Measurements from ENCODE around the gene CSPG4.

The CSPG4 gene

GRCh38 chr15:75732809-75733451 lies 20.3 kb upstream of the CSPG4 start:
- WGBS, 2 donors (ENCODE audit: extremely low coverage in 2 of 2, insufficient read length in 2 of 2, insufficient replicate concordance in 1 of 2), result no CpG with 5 or more reads among the region's 12 CpGs
- H3K23ac ChIP-seq (ENCODE audit: low read depth, low read length, poor library complexity), result no peak overlapping the region
- peak; percentile 67 for DNase-seq (ENCODE audit: low spot score)

GRCh38 chr15:75732177-75732808 lies 19.6 kb upstream of the CSPG4 start:
- H3K4me2 ChIP-seq (ENCODE audit: insufficient read depth, low read length, poor library complexity, severe bottlenecking), result no peak overlapping the region
- H3K18ac ChIP-seq (ENCODE audit: low read length), result peak overlapping the region; percentile 38
- H3K23ac ChIP-seq (ENCODE audit: low read depth, low read length, poor library complexity), result no peak overlapping the region
- H3K14ac ChIP-seq (ENCODE audit: low read length), result no peak overlapping the region
- no peak overlapping the region for H2BK120ac ChIP-seq (ENCODE audit: low read depth, low read length)
- no peak overlapping the region for H2BK5ac ChIP-seq (ENCODE audit: low read length)
- no peaks in the 10 kb centered on the region for H3K36me3 ChIP-seq (replicated peaks in 1 of 2; ENCODE audit: control insufficient read depth in 2 of 2, insufficient read depth in 2 of 2, low read length in 2 of 2)
- peaks cover 0 to 7% (median 2%) of the 10 kb centered on the region in 3 experiments for H3K27me3 ChIP-seq (ENCODE audit: control insufficient read depth in 3 of 3, insufficient read depth in 3 of 3, low read depth in 1 of 3, low read length in 3 of 3)
- H4K91ac ChIP-seq (ENCODE audit: low read depth, low read length, poor library complexity), result no peak overlapping the region
- H3K4me3 ChIP-seq (ENCODE audit: low read length in 2 of 2), result no peak overlapping the region
- H3K4ac ChIP-seq (ENCODE audit: low read length), result no peak overlapping the region
- peaks cover 3 to 6% of the 10 kb centered on the region in 2 donors for H3K4me1 ChIP-seq (ENCODE audit: control insufficient read depth in 2 of 2, insufficient read depth in 1 of 2, low read depth in 1 of 2, low read length in 2 of 2)
- no peak overlapping the region for H2BK15ac ChIP-seq (ENCODE audit: low read length)
- peaks cover 3% of the 10 kb centered on the region for H3K79me1 ChIP-seq (ENCODE audit: low read depth, low read length)
- H4K8ac ChIP-seq (ENCODE audit: low read depth, low read length), result no peak overlapping the region
- WGBS, 2 donors (ENCODE audit: extremely low coverage in 2 of 2, insufficient read length in 2 of 2, insufficient replicate concordance in 1 of 2), result no CpG with 5 or more reads among the region's 16 CpGs
- no peak for DNase-seq (ENCODE audit: low spot score)
- H3K9me3 ChIP-seq (replicated peaks in 1 of 2; ENCODE audit: control insufficient read depth in 2 of 2, insufficient read depth in 1 of 2, low read depth in 1 of 2, low read length in 2 of 2), result no peaks in the 10 kb centered on the region
- peak overlapping the region; percentile 83 for H2AK5ac ChIP-seq (ENCODE audit: low read depth, low read length)
- no peak overlapping the region for H3K27ac ChIP-seq (replicated peaks; ENCODE audit: low read length)
- H3K9ac ChIP-seq (ENCODE audit: low read depth, low read length, poor library complexity), result peak overlapping the region; percentile 21
- no peak overlapping the region for H2BK12ac ChIP-seq (ENCODE audit: low read length)
- H2AFZ ChIP-seq (ENCODE audit: low read length), result peak overlapping the region; percentile 83

More at GRCh38 chr15:75732809-75733451, 20.3 kb upstream of the CSPG4 start:
- no peaks in the 10 kb centered on the region for H3K36me3 ChIP-seq (replicated peaks in 1 of 2; ENCODE audit: control insufficient read depth in 2 of 2, insufficient read depth in 2 of 2, low read length in 2 of 2)
- H4K8ac ChIP-seq (ENCODE audit: low read depth, low read length), result no peak overlapping the region
- H2AFZ ChIP-seq (ENCODE audit: low read length), result peak overlapping the region; percentile 83
- no peak overlapping the region for H3K14ac ChIP-seq (ENCODE audit: low read length)
- H3K27ac ChIP-seq (replicated peaks; ENCODE audit: low read length), result no peak overlapping the region
- no peak overlapping the region for H3K4me3 ChIP-seq (ENCODE audit: low read length in 2 of 2)
- no peak overlapping the region for H2AK5ac ChIP-seq (ENCODE audit: low read depth, low read length)
- no peak overlapping the region for H2BK5ac ChIP-seq (ENCODE audit: low read length)
- peaks cover 3 to 6% of the 10 kb centered on the region in 2 donors for H3K4me1 ChIP-seq (ENCODE audit: control insufficient read depth in 2 of 2, insufficient read depth in 1 of 2, low read depth in 1 of 2, low read length in 2 of 2)
- no peak overlapping the region for H3K4ac ChIP-seq (ENCODE audit: low read length)
- H3K27me3 ChIP-seq (ENCODE audit: control insufficient read depth in 3 of 3, insufficient read depth in 3 of 3, low read depth in 1 of 3, low read length in 3 of 3), result peaks cover 0 to 12% (median 3%) of the 10 kb centered on the region in 3 experiments
- H2BK15ac ChIP-seq (ENCODE audit: low read length), result no peak overlapping the region
- H2BK120ac ChIP-seq (ENCODE audit: low read depth, low read length), result no peak overlapping the region
- H4K91ac ChIP-seq (ENCODE audit: low read depth, low read length, poor library complexity), result no peak overlapping the region
- H3K79me1 ChIP-seq (ENCODE audit: low read depth, low read length), result peaks cover 3% of the 10 kb centered on the region
- H3K4me2 ChIP-seq (ENCODE audit: insufficient read depth, low read length, poor library complexity, severe bottlenecking), result no peak overlapping the region
- H3K9me3 ChIP-seq (replicated peaks in 1 of 2; ENCODE audit: control insufficient read depth in 2 of 2, insufficient read depth in 1 of 2, low read depth in 1 of 2, low read length in 2 of 2), result no peaks in the 10 kb centered on the region
- no peak overlapping the region for H2BK12ac ChIP-seq (ENCODE audit: low read length)
- H3K9ac ChIP-seq (ENCODE audit: low read depth, low read length, poor library complexity), result no peak overlapping the region
- H3K18ac ChIP-seq (ENCODE audit: low read length), result no peak overlapping the region

GRCh38 chr15:75731248-75732151 lies 18.9 kb upstream of the CSPG4 start:
- Histone ChIP-seq H3K27me3 (ENCODE audit: control insufficient read depth in 3 of 3, insufficient read depth in 3 of 3, low read depth in 1 of 3, low read length in 3 of 3) (peaks cover 0 to 3% (median 2%) of the 10 kb centered on the region in 3 experiments), H4K91ac (ENCODE audit: low read depth, low read length, poor library complexity) (no peak overlapping the region), H3K4me2 (ENCODE audit: insufficient read depth, low read length, poor library complexity, severe bottlenecking) (no peak overlapping the region), H2BK120ac (ENCODE audit: low read depth, low read length) (no peak overlapping the region), H3K18ac (ENCODE audit: low read length) (no peak overlapping the region), H3K4me1 (ENCODE audit: control insufficient read depth in 2 of 2, insufficient read depth in 1 of 2, low read depth in 1 of 2, low read length in 2 of 2) (peaks cover 3 to 6% of the 10 kb centered on the region in 2 donors), H2AK5ac (ENCODE audit: low read depth, low read length) (no peak overlapping the region), H3K23ac (ENCODE audit: low read depth, low read length, poor library complexity) (no peak overlapping the region), H3K4me3 (ENCODE audit: low read length in 2 of 2) (no peak overlapping the region), H2BK5ac (ENCODE audit: low read length) (no peak overlapping the region), H3K14ac (ENCODE audit: low read length) (no peak overlapping the region), H3K9ac (ENCODE audit: low read depth, low read length, poor library complexity) (no peak overlapping the region), H3K36me3 (replicated peaks in 1 of 2; ENCODE audit: control insufficient read depth in 2 of 2, insufficient read depth in 2 of 2, low read length in 2 of 2) (no peaks in the 10 kb centered on the region), H4K8ac (ENCODE audit: low read depth, low read length) (no peak overlapping the region), H2BK15ac (ENCODE audit: low read length) (peak overlapping the region; percentile 81), H2AFZ (ENCODE audit: low read length) (peak overlapping the region; percentile 68), H2BK12ac (ENCODE audit: low read length) (no peak overlapping the region), H3K27ac (replicated peaks; ENCODE audit: low read length) (no peak overlapping the region), H3K79me1 (ENCODE audit: low read depth, low read length) (peaks cover 3% of the 10 kb centered on the region), H3K4ac (ENCODE audit: low read length) (no peak overlapping the region), H3K9me3 (replicated peaks in 1 of 2; ENCODE audit: control insufficient read depth in 2 of 2, insufficient read depth in 1 of 2, low read depth in 1 of 2, low read length in 2 of 2) (no peaks in the 10 kb centered on the region)
- WGBS, 2 donors (ENCODE audit: extremely low coverage in 2 of 2, insufficient read length in 2 of 2, insufficient replicate concordance in 1 of 2), result no CpG with 5 or more reads among the region's 28 CpGs
- DNase-seq (ENCODE audit: low spot score), result no peak

Measured in neuronal stem cell (in vitro differentiated cells).